ENCODE results near the gene RXRG. TPM values are rescaled to one million over a fixed set of nuclear protein-coding genes. Genes with fewer than 3 reads are reported as not detected.

Gene RXRG
- not detected in 2 replicates for total RNA-seq (2011; cell fraction: chromatin; rRNA removed; ENCODE audit: low replicate concordance)
- total RNA-seq (2011; cell fraction: nucleolus; rRNA removed): not detected in 2 replicates
- not detected in 2 replicates for total RNA-seq (2011; cell fraction: nucleoplasm; rRNA removed)
- not detected in 2 replicates for total RNA-seq (2014; rRNA removed)
- total RNA-seq (2014; rRNA removed; fragmentation: Illumina TruSeq; extraction: Trizol): not detected in 2 replicates
- total RNA-seq (2015; rRNA removed; fragmentation: Illumina TruSeq; extraction: Trizol): not detected in 2 replicates
- not detected in 2 replicates for total RNA-seq (2021)
- polyA plus RNA-seq (2011; rRNA removed): not detected in 2 replicates
- not detected in 2 replicates for polyA plus RNA-seq (2011; cell fraction: cytosol; rRNA removed)
- not detected in 2 replicates for polyA plus RNA-seq (2011; cell fraction: nucleus; rRNA removed)
- not detected in 2 replicates for polyA plus RNA-seq (2012)
- not detected in 2 replicates for polyA plus RNA-seq (2014; fragmentation: Illumina TruSeq; extraction: Trizol)
- polyA plus RNA-seq (2014; fragmentation: Nextera tagmentation; extraction: Ambion mirVana): not detected
- polyA plus RNA-seq (2014; rRNA removed): not detected in 2 replicates
- polyA minus RNA-seq (2011; rRNA and poly(A)+ RNA removed): not detected in 2 replicates
- not detected in 2 replicates for polyA minus RNA-seq (2011; cell fraction: cytosol; rRNA and poly(A)+ RNA removed)
- not detected in 2 replicates for polyA minus RNA-seq (2011; cell fraction: nucleus; rRNA and poly(A)+ RNA removed)
- Bru-seq, nascent RNA: not detected
- percentile 2 among the genes with signal in this experiment for BruChase-seq, experiment 1, labeled RNA remaining after a 2-hour chase
- BruChase-seq, experiment 2, labeled RNA remaining after a 6-hour chase: not detected
- long read RNA-seq, experiment 1: 0 reads
- long read RNA-seq, experiment 2: 0 reads
- long read RNA-seq, experiment 3: 0 reads

DNA sequence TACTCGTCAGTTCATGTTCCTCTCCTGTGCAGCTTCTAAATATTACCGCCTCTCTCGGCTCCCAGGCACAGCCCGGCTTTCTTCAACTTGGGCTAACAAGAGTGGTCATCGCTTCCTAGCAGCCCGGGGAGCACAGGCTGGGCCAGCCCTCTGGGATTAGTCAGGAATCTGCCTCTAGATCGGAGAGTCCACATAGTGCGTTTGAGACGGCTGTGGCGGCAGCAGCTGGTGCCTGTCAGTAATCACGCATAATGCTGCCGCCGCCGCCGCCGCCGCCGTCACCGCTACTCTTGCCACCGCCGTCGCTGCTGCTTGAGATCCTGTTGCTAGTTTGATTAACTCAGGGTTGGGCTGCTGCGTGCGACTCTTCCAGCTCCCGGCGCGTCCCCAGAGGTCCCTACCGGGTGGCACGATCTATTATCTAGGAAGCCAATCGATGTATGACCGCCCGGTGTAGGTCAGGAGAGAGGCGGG lies at the start of gene RXRG:
Gene RXRG, minus strand, starts transcription at position 230 of the 474 bp plus-strand sequence. CDS start 233 bp downstream, outside the sequence.
- Histone ChIP-seq H3K9me3 (replicated peaks; ENCODE audit: control insufficient read depth, insufficient read depth, low read depth, low read length) (no peaks in the 10 kb centered on the region), H2AFZ (ENCODE audit: low read depth, low read length) (no peak within 1 kb of the TSS), H3K36me3 (ENCODE audit: control insufficient read depth, insufficient read depth, low read length) (no peaks in the 10 kb centered on the region), H3K27ac (ENCODE audit: extremely low read depth, low read depth, low read length) (no peak within 1 kb of the TSS), H3K27me3 (ENCODE audit: control insufficient read depth in 2 of 2, insufficient read depth in 2 of 2, low read length in 2 of 2) (peaks cover 22 to 33% of the 10 kb centered on the region in 2 experiments), H3K4me3 (no peak within 1 kb of the TSS), H3K79me2 (ENCODE audit: control insufficient read depth, insufficient read depth, low read length) (no peaks in the 10 kb centered on the region), H3K4me2 (ENCODE audit: insufficient read depth, low read length) (no peak within 1 kb of the TSS), H4K20me1 (replicated peaks; ENCODE audit: control insufficient read depth, insufficient read depth, low read length) (no peaks in the 10 kb centered on the region), H3K4me1 (replicated peaks in 1 of 2; ENCODE audit: control insufficient read depth in 2 of 2, insufficient read depth in 2 of 2, low read length in 2 of 2) (peaks cover 0 to 4% of the 10 kb centered on the region in 2 experiments; a peak in 1 of 5 replicates), H3K9me1 (ENCODE audit: control insufficient read depth, insufficient read depth, low read length) (no peaks in the 10 kb centered on the region), H3K9ac (ENCODE audit: insufficient read depth in 1 of 2, low read depth in 2 of 2, low read length in 2 of 2) (no peak within 1 kb of the TSS)
- in situ Hi-C loops (cut with MboI): no loop called here
- POLR2A ChIA-PET: no interaction called here
- TF ChIP-seq KLF16 (IDR thresholded peaks at IDR 0.05) (no peak), E2F3 (CRISPR knock-in tag; IDR thresholded peaks at IDR 0.05) (no peak), MAFF (IDR thresholded peaks at IDR 0.05; ENCODE audit: low read length) (no peak), KLF1 (tag; IDR thresholded peaks at IDR 0.05) (no peak), RBM14 (IDR thresholded peaks at IDR 0.05; ENCODE audit: borderline replicate concordance, insufficient read depth, low read depth, low read length) (no peak), YBX1 (IDR thresholded peaks at IDR 0.05) (no peak), ZNF12 (CRISPR knock-in tag; IDR thresholded peaks at IDR 0.05) (no peak), HNRNPK (IDR thresholded peaks at IDR 0.05; ENCODE audit: low read depth, low read length, poor library complexity, severe bottlenecking) (no peak)
- TF ChIP-seq, protein P1, sequence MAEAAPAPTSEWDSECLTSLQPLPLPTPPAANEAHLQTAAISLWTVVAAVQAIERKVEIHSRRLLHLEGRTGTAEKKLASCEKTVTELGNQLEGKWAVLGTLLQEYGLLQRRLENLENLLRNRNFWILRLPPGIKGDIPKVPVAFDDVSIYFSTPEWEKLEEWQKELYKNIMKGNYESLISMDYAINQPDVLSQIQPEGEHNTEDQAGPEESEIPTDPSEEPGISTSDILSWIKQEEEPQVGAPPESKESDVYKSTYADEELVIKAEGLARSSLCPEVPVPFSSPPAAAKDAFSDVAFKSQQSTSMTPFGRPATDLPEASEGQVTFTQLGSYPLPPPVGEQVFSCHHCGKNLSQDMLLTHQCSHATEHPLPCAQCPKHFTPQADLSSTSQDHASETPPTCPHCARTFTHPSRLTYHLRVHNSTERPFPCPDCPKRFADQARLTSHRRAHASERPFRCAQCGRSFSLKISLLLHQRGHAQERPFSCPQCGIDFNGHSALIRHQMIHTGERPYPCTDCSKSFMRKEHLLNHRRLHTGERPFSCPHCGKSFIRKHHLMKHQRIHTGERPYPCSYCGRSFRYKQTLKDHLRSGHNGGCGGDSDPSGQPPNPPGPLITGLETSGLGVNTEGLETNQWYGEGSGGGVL (CRISPR knock-in tag; IDR thresholded peaks at IDR 0.05): no peak
- TF ChIP-seq, protein P2, sequence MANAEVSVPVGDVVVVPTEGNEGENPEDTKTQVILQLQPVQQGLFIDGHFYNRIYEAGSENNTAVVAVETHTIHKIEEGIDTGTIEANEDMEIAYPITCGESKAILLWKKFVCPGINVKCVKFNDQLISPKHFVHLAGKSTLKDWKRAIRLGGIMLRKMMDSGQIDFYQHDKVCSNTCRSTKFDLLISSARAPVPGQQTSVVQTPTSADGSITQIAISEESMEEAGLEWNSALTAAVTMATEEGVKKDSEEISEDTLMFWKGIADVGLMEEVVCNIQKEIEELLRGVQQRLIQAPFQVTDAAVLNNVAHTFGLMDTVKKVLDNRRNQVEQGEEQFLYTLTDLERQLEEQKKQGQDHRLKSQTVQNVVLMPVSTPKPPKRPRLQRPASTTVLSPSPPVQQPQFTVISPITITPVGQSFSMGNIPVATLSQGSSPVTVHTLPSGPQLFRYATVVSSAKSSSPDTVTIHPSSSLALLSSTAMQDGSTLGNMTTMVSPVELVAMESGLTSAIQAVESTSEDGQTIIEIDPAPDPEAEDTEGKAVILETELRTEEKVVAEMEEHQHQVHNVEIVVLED (CRISPR knock-in tag; IDR thresholded peaks at IDR 0.05): no peak
- DNase-seq (ENCODE audit: extremely low read depth in 1 of 4, low spot score in 3 of 4) (no peak), FAIRE-seq (no peak), ATAC-seq (peak; percentile 57)
- intact Hi-C loops (cut with micrococcal nuclease): no loop called here
- CTCF ChIA-PET (ENCODE audit: low intra/inter-chr PET ratio): no interaction called here
- BruUV-seq (replicated peaks): no TSS peak
- 2% methylated on average over 33 of the region's 33 CpGs for WGBS (ENCODE audit: insufficient coverage, low coverage, missing lambda C conversion rate)
